Activated naive CD8-positive, alpha-beta T cell (primary cell): ENCODE results near the gene STPG1.

Experiments
- H3K27ac Mint-ChIP-seq: one replicate; pipeline ENCODE4 v1.8.0; 2021; ENCODE audit warnings: mixed read lengths
- H3K27me3 Mint-ChIP-seq: one replicate; pipeline ENCODE4 v1.8.0; 2021; ENCODE audit warnings: mixed read lengths
- H3K36me3 Mint-ChIP-seq: one replicate; pipeline ENCODE4 v1.8.0; 2021; ENCODE audit warnings: mixed read lengths
- H3K4me1 Mint-ChIP-seq: one replicate; pipeline ENCODE4 v1.8.0; 2021; ENCODE audit warnings: low read depth, mixed read lengths
- H3K4me3 Mint-ChIP-seq: one replicate; pipeline ENCODE4 v1.8.0; 2021; ENCODE audit warnings: mild to moderate bottlenecking, mixed read lengths
- H3K9me3 Mint-ChIP-seq: one replicate; pipeline ENCODE4 v1.8.0; 2021; ENCODE audit warnings: low read depth, mixed read lengths

The STPG1 gene

DNA sequence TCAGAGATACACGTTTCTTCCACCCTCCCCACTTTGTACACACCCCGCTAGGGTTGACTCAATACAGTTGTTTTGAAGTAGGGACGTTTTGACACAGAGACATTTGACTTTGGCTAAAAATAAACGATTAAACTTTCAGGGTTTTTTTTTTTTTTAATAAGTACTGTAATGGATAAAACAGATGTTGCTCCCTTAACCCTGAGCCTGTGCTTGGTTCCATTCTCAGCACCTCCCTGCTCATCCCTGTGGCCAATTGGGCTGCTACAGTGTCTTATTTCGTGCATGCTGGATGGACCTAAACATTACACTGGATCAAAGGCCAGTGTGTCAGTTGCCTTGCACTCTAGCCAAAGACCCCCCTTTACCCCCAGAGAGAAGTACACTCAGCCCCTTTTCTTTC lies 77.5 kb downstream of the STPG1 start:
- H3K36me3 Mint-ChIP-seq: no peaks in the 10 kb centered on the region
- peaks cover 4% of the 10 kb centered on the region for H3K27me3 Mint-ChIP-seq
- no peak overlapping the region for H3K4me3 Mint-ChIP-seq
- H3K27ac Mint-ChIP-seq: no peak overlapping the region
- peaks cover 2% of the 10 kb centered on the region for H3K4me1 Mint-ChIP-seq
- no peaks in the 10 kb centered on the region for H3K9me3 Mint-ChIP-seq

DNA sequence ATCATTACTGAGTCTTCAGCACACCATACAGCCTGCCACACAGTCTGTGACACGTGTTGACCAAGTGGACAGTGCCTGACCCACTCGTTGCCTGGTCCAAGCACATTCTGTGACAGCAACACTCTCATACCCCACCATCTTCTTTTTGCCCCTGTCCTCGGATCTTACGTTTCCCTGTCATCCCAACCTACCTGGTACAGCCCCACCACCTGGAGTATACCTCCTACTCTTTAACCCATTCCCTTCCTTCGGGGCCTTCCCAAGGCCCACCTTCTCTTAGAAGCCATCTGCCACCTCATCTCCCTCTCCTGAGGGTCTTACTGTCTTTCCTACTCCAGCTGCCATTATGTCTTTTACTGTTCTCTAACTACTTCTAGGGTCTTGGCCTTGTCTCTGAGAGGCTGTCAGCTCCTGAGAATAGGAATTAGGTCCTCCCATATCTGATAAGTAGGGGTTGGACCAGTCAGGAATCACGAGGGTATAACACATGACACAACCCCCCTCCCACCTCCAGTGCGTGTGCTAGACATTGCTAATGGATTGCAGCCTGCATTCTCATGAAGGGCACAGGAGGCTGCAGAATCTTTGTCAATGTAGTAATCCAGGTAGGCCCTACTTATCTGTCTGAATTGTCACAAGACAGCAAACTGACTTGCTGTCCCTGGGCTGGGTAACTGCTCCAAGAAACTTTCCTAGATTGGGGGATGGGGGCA lies 81.5 kb downstream of the STPG1 start:
- no peaks in the 10 kb centered on the region for H3K9me3 Mint-ChIP-seq
- peaks cover 8% of the 10 kb centered on the region for H3K27me3 Mint-ChIP-seq

DNA sequence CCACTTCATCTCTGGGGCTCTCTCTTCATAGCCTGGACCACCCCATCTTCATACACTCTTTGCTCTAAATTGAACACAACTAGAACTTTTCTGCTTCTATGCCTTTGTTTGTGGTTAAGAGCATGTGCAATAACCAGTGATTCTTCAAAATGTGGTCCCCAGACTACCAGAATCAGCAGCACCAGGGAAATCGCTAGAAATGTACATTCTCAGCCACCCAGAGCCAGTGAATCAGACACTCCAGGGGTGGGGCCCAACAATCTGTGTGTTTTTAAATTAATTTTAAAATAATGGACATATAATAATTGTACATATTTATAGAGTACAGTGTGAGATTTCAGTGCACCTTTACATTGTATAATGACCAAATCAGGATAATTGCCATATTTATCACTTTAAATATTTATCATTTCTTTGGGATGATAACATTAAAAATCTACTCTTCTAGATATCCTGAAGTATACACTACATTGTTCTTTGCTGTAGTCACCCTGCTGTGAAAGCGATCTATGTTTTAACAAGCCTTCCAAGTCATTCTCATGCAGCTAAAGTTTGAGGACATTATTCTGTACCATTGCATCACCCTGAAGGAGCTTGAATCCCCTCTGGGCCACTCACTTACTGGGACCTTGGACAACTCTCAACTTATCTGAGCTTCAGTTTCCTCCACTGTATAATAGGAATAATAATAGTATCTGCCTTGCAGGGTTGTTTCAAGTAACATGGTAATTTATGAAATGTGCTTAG lies 83.6 kb downstream of the STPG1 start:
- Mint-ChIP-seq H3K27me3 (peaks cover 11% of the 10 kb centered on the region), H3K4me3 (no peak overlapping the region), H3K36me3 (no peaks in the 10 kb centered on the region), H3K9me3 (no peaks in the 10 kb centered on the region), H3K27ac (no peak overlapping the region), H3K4me1 (no peaks in the 10 kb centered on the region)

More for the DNA sequence above, 81.5 kb downstream of the STPG1 start:
- no peak overlapping the region for H3K27ac Mint-ChIP-seq
- H3K4me1 Mint-ChIP-seq: no peaks in the 10 kb centered on the region
- no peaks in the 10 kb centered on the region for H3K36me3 Mint-ChIP-seq
- H3K4me3 Mint-ChIP-seq: no peak overlapping the region

DNA sequence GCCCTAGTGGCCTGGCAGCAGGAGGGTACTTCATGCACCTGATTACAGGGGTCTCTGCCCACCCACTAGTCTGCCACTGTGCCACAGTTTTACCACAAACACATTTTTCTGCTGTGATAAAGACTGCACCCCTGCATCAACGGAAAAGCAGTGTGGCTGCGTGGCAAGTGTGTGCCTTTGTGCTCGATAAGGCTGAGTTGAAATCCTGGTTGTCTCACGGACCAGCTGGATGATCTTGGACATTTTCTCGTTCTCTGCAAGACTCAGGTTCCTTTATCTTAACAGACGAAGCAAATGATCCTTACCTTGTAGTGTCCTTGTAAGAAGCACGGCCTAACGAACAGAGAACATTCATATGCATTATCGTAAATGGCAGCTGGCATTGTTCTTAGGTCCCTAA lies 84.3 kb downstream of the STPG1 start:
- no peaks in the 10 kb centered on the region for H3K4me1 Mint-ChIP-seq
- peaks cover 11% of the 10 kb centered on the region for H3K27me3 Mint-ChIP-seq
- H3K9me3 Mint-ChIP-seq: no peaks in the 10 kb centered on the region
- no peaks in the 10 kb centered on the region for H3K36me3 Mint-ChIP-seq
- no peak overlapping the region for H3K4me3 Mint-ChIP-seq
- no peak overlapping the region for H3K27ac Mint-ChIP-seq

DNA sequence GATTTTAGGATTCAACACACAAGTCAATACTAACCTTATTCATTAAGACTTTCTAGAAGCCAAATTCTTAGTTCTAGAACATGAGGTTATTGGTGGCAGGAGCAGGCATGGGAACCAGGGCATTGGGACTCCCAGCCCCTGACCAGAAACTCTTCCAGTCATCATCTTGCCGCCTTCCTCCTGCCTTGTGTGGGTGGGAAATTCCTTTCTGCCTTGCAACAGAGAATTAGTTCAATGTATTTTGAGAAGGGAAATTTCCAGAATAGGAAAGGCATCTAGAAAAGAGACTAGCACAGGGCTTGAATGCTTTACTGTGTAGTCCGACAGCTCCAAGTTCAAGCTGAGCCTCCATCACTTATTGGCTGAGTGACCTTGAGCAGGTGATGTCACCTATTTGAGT lies 85.7 kb downstream of the STPG1 start:
- Mint-ChIP-seq H3K9me3 (no peaks in the 10 kb centered on the region), H3K27me3 (peaks cover 16% of the 10 kb centered on the region), H3K4me1 (peaks cover 3% of the 10 kb centered on the region), H3K36me3 (no peaks in the 10 kb centered on the region), H3K27ac (no peak overlapping the region), H3K4me3 (no peak overlapping the region)

DNA sequence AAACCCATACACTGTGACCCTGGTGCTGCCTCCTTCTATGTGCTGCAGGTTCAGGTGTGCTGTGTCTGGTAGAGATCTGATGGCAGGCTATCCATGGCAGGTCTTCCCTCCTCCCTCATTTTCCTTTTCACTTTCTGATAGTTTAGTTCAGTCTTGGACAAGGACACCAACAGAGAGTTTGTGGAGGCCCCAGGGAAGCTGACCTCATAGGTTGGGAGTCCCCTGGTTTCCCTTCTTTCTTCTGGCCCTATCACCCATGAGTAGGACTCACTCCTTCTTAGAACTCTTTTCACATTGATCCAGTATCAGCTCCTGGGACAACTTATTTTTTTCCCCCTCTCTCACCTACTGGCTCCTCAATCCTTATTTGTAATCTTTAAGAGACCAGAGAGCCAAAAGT lies 86.1 kb downstream of the STPG1 start:
- Mint-ChIP-seq H3K9me3 (no peaks in the 10 kb centered on the region), H3K4me1 (peaks cover 7% of the 10 kb centered on the region), H3K4me3 (no peak overlapping the region), H3K36me3 (no peaks in the 10 kb centered on the region), H3K27ac (no peak overlapping the region), H3K27me3 (peaks cover 17% of the 10 kb centered on the region)

DNA sequence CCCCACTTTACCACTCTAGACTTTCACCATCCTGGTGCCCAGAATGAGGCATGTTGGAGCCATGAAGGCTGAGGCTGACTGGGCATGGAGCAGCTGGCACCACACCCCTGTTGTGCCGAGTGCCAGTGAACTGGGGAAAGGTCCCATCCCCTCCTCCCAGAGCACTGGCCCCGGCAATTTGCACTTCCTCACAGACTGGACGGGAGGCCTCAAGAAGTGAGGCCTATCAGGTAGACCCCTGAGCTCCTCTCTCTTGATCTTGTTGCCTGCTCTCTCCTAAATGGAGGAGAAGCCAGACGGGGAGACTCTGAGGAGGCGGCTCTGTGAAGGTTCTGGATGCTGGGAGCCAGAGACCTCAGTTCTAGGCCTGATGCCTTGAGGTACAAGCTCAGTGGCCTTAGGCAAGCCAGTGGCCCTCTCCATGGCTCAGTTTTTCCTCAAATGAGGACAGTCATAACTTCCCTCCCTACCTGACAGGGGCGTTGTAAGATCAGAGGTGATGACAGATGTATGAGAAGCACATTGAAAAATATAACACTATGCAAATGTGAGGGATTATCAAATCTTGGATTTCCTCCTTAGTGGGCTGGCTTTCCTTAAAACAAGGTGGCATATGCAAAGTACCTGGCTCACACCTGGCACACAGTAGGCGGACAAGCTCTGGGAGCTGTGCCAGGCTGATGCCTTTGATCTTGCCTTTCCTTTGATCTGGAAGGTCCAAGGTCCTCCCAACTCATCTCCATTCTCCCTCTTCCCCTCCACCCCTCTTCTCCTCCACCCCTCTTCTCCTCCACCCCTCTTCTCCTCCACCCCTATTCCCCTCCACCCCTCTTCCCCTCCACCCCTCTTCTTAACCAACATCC lies 87.8 kb downstream of the STPG1 start:
- H3K27ac Mint-ChIP-seq: no peak overlapping the region
- no peaks in the 10 kb centered on the region for H3K36me3 Mint-ChIP-seq
- H3K4me1 Mint-ChIP-seq: peaks cover 18% of the 10 kb centered on the region
- H3K27me3 Mint-ChIP-seq: peaks cover 16% of the 10 kb centered on the region
- no peaks in the 10 kb centered on the region for H3K9me3 Mint-ChIP-seq
- no peak overlapping the region for H3K4me3 Mint-ChIP-seq

DNA sequence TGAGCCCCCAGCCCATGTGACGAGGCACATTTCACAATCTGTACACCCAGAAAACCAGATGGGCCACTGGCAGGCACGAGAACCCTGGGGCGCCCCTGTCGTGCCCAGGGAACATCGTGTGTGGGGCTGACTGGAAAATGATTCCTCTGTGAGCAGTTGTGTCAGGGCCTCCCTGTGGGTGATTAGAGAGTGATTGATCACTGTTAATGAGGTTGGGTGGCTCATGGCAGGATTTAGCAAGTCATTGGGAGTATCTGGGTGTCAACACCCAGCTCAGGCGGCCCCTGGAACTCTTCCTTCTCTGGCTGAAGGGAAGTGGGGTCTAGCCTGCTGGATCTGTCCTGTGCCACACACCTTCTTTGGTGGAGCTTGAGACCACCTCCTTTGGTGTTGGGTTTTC lies 88.7 kb downstream of the STPG1 start:
- H3K4me3 Mint-ChIP-seq: no peak overlapping the region
- peaks cover 25% of the 10 kb centered on the region for H3K27me3 Mint-ChIP-seq
- no peaks in the 10 kb centered on the region for H3K36me3 Mint-ChIP-seq
- H3K4me1 Mint-ChIP-seq: peaks cover 27% of the 10 kb centered on the region
- H3K9me3 Mint-ChIP-seq: no peaks in the 10 kb centered on the region
- no peak overlapping the region for H3K27ac Mint-ChIP-seq

DNA sequence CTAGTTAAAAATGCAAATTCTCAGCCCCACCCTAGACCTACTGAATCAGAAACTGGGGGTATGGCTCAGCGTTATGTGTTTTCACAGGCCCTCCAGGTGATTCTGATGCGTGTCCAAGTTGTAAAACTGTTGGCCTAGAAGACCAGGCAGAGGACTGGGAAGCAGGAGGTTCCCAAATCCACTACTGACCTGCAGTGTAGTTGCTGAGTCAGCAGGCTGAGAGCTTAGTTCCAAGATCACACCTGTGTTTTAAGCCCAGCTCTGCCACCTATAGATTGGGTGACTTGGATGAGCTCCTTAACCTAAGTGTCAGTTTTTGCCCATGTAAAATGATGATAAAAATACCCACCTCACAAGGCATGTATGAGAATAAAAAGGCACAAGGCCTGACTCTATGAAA lies 90.3 kb downstream of the STPG1 start:
- H3K9me3 Mint-ChIP-seq: no peaks in the 10 kb centered on the region
- no peaks in the 10 kb centered on the region for H3K36me3 Mint-ChIP-seq
- peaks cover 43% of the 10 kb centered on the region for H3K4me1 Mint-ChIP-seq
- peaks cover 40% of the 10 kb centered on the region for H3K27me3 Mint-ChIP-seq
- H3K27ac Mint-ChIP-seq: no peak overlapping the region
- no peak overlapping the region for H3K4me3 Mint-ChIP-seq

DNA sequence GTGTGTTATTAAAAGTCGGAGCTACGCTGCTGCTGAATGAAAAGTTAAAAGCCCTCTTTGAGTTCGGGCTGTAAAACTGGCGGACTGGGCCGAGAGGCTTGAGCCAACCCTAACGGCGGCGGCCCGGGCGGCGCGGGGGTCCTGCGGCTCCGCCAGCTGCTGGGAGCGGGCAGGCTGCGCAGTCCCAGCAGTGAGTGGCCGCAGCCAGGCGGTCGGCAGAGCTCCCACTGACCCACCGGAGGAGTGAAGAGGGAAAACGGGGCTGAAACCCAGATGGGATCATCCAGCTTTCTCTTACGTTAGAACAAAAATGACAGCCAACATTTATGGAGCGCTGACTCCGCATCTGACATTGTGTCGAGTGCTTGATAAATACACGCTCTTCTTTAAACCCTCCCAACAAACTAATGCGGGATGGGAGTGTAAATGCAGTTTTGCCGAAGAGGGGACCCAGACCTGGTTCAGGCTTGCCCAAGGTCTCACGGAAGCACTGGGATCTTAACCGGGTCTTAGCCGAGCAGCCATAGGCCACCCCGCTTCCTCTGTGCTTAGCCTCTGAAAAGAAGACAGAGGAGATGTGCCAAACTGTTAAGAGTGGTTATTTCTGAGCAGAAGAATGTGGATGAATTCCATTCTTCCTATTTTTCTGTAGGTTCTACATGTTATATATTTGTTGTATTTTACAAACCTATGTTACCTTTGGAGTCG lies 91.0 kb downstream of the STPG1 start:
- H3K4me1 Mint-ChIP-seq: peaks cover 43% of the 10 kb centered on the region

DNA sequence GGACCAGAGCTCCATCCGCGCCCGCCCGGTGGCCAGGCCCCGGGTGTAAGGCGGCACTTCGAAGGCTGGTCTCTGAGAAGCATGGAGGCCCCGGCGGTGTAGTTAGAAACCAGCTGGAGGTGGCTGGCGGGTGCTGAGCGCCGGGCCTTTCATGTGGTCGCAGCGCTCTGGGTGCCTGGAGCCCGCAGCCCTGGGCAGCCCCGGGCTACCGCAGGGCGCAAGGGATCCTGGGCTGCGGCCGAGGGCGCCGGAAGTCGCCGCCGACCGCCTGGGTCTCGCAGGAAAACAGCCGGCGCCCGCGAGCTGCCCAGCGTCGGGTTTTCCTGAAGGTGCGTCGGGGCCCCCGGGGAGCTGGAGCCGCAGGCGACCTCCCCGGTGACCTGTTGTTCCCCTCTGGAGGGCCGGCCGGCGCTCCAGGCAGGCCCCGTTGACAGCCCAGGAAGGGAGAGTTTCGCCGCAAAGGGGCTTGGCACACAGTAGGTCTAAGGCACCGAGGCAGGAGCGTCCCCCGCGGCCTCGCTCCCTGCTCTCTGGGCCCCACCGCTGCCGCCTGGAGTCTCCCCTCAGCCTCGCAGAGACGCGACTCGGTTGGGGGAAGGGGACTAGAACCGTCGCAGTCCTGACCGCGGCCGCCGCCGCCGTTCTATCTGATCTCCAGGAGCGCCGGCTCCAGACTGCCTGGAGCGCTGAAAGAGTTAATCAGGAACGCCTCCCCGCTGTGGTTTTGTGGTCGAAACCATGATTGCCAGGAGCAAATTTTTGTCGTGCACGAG lies 91.7 kb downstream of the STPG1 start:
- Mint-ChIP-seq H3K4me1 (peaks cover 43% of the 10 kb centered on the region), H3K9me3 (no peaks in the 10 kb centered on the region), H3K27me3 (peaks cover 40% of the 10 kb centered on the region), H3K36me3 (no peaks in the 10 kb centered on the region), H3K27ac (no peak overlapping the region), H3K4me3 (peak overlapping the region; percentile 80)

More for the DNA sequence above, 91.0 kb downstream of the STPG1 start:
- no peak overlapping the region for H3K27ac Mint-ChIP-seq
- H3K27me3 Mint-ChIP-seq: peaks cover 43% of the 10 kb centered on the region
- H3K36me3 Mint-ChIP-seq: no peaks in the 10 kb centered on the region
- peak overlapping the region; percentile 80 for H3K4me3 Mint-ChIP-seq
- no peaks in the 10 kb centered on the region for H3K9me3 Mint-ChIP-seq

DNA sequence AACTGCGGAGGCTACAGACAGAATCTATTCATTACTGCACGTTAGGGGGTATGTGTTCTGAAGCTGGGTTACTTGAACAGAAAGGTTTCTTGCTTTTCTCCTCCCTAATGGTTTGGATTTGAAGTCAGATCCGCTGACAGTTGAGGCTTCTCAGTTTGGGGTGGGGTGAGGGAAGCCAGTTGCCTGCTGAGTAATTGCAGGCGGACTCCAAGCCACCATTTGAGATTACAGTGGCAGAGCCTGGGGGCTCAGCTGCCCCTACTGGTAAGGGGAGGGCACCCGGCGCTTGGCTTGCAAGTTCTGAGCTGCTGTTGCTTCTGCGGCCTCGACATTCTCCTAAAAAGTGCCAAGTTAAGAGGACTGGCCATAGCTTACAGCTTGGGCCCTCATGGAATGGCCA lies 92.5 kb downstream of the STPG1 start:
- H3K36me3 Mint-ChIP-seq: no peaks in the 10 kb centered on the region
- H3K4me3 Mint-ChIP-seq: peak overlapping the region; percentile 52
- H3K4me1 Mint-ChIP-seq: peaks cover 43% of the 10 kb centered on the region
- H3K27me3 Mint-ChIP-seq: peaks cover 39% of the 10 kb centered on the region
- H3K9me3 Mint-ChIP-seq: no peaks in the 10 kb centered on the region
- no peak overlapping the region for H3K27ac Mint-ChIP-seq

DNA sequence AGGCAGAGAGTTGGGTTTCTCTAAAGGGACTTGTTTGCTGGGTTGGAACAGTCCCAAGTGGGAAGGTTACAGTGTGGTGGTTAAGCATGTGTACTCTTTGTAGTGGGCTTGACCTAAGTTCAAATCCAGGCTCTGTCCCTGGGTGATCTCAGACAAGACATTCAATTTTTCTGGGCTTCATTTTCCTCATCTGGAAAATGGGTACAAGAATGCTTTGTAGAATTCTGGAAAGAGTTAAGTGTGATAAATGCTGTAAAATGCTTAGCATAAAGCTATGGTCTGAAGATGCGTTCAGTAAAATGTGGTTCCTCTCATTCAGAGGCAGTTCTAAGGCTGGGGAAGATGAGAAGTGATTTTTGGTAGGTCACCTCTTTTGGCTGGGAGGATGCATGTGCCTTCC lies 93.6 kb downstream of the STPG1 start:
- Mint-ChIP-seq H3K27ac (no peak overlapping the region), H3K36me3 (no peaks in the 10 kb centered on the region), H3K4me1 (peaks cover 43% of the 10 kb centered on the region), H3K9me3 (no peaks in the 10 kb centered on the region), H3K4me3 (peak overlapping the region; percentile 70), H3K27me3 (peaks cover 40% of the 10 kb centered on the region)

DNA sequence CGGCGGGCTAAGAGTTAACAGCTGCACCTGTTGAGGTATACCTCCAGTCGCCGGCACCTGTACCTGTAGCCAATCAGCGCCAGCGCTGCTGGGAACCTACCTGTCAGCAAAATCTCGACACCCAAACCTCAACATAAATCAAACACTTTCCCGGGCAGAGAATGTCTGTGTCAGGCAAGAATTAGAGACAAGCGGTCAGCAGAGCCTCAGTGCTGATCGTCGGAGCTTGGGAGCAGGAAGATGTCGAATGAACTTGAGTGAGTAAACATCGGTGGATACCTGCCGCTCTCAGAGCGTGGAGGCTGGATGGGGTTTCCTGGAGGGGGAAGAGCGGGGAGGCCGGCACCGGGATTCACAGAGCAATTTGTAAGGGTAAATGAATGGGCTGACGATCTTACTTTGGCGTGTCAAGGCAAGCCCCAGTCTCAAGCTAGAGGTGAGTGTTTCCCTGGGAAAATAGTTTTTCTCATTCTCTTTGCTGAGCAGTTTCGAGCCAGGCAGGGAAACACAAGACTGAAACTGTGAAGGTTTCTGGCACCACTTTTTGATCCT lies 94.2 kb downstream of the STPG1 start, which contains the start of gene GRHL3:
GRHL3 (plus strand) TSS at position 46 of the 552 bp plus-strand sequence; CDS start at position 241, 195 bp downstream.
- Mint-ChIP-seq H3K36me3 (no peaks in the 10 kb centered on the region), H3K27me3 (peaks cover 40% of the 10 kb centered on the region), H3K4me3 (peak within 1 kb of the TSS; percentile 70), H3K9me3 (no peaks in the 10 kb centered on the region), H3K4me1 (peaks cover 43% of the 10 kb centered on the region), H3K27ac (no peak within 1 kb of the TSS)
